Spinal cord (tissue), 10 donors: ENCODE measurements around the gene NUDCD3. TPM values are rescaled to one million over a fixed set of nuclear protein-coding genes. Genes with fewer than 3 reads are reported as not detected.

ENCODE experiments used
- DNase-seq, 6 donors: peaks; one replicate each; pipeline versions ENCODE4 v3.0.0 to v3.0.0-alpha.2; 2013 to 2015; ENCODE audit warnings: low spot score in 6 of 6, low read depth in 4 of 6
- H3K27ac ChIP-seq: one replicate; pipeline ENCODE4 v1.5.1; 2013; ENCODE audit warnings: low read depth, low read length, control low read depth
- H3K27me3 ChIP-seq: one replicate; pipeline ENCODE4 v1.6.1; 2013; ENCODE audit warnings: low read length; ENCODE audit not compliant: control insufficient read depth, insufficient read depth
- H3K36me3 ChIP-seq: one replicate; pipeline ENCODE4 v1.6.1; 2013; ENCODE audit warnings: low read length; ENCODE audit not compliant: control insufficient read depth, insufficient read depth
- H3K4me1 ChIP-seq: one replicate; pipeline ENCODE4 v1.6.1; 2013; ENCODE audit warnings: low read length; ENCODE audit not compliant: control insufficient read depth, insufficient read depth
- H3K4me3 ChIP-seq: one replicate; pipeline ENCODE4 v1.5.1; 2013; ENCODE audit warnings: low read depth, low read length, control low read depth
- H3K9me3 ChIP-seq: one replicate; pipeline ENCODE4 v1.6.1; 2013; ENCODE audit warnings: low read length; ENCODE audit not compliant: control insufficient read depth, insufficient read depth
- WGBS: methylation state at CpG from one replicate; pipeline ENCODE4 v1.1.5; 2013; ENCODE audit warnings: missing lambda C conversion rate; ENCODE audit not compliant: insufficient coverage; 5-methylcytosine and 5-hydroxymethylcytosine counted together
- polyA plus RNA-seq, 2 donors: library from polyadenylated mRNA; unstranded; fragments of 120-200 nt; gene quantifications; one replicate each; pipeline ENCODE4 v1.2.1, GENCODE V29; 2013; ENCODE audit not compliant: insufficient read length in 2 of 2
- total RNA-seq, 2 donors: library from RNA; depleted of rRNA in 1 of 2; stranded (reverse); fragments of 120-200 nt in 1 of 2; fragments of >200 nt in 1 of 2; gene quantifications; one replicate each; pipeline versions ENCODE4 v1.2.3 to v1.2.4, GENCODE V29; 2013 to 2014
- donor health status: healthy.

NUDCD3 gene
- total and polyA plus RNA-seq, 4 donors: 82.6 to 153 (median 124) TPM

DNA sequence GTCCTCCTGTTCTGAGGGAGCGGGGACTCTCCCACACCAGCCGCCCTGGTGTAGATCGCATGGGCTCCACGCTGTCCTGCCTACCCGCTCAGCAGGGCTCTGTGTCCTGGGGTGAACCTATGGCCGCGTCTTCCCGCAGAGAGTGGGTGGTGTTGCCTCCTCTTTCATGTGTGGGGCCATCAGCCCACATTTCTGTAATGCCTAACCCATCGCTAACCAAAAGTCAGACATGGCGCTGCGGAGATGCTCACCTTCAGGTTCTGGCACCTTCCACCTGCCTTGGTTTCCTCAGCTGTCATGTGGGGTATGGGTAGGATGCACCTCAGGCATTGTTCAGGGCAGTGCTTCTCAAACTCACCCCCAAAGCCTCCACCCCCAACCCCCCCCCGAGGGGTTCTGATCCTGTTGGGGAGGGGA is 114.5 kb downstream of the NUDCD3 start:
- H3K4me1 ChIP-seq: no peaks in the 10 kb centered on the region
- no peaks in the 10 kb centered on the region for H3K27me3 ChIP-seq
- H3K27ac ChIP-seq: no peak overlapping the region
- H3K9me3 ChIP-seq: no peaks in the 10 kb centered on the region
- 79% methylated on average over 8 of the region's 12 CpGs for WGBS
- no peak overlapping the region for H3K4me3 ChIP-seq
- H3K36me3 ChIP-seq: peaks cover 7% of the 10 kb centered on the region
- no peak for DNase-seq

DNA sequence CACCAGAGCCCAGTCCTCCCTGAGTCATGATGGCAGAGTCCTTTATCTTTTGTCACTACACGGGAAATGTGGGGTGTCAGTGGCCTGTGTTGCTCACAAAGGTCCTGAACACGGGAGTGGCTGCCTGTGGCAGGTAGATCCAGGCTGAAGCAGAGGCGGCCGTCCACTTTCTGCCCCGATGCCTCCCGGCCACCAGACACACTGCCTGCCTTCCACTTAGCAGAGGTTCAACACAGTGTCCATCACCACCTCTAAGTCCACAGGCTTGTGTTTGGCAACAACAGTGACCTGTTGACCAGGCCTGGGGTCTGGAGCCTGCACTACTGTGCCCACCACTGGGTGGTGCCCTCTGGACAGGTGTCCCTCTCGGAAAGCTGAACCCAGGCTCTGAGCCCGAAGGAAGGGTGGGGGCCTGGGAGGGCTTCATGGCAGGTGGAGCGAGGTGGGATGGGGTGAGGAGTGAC is 115.2 kb downstream of the NUDCD3 start:
- Histone ChIP-seq H3K4me3 (no peak overlapping the region), H3K4me1 (no peaks in the 10 kb centered on the region), H3K27ac (no peak overlapping the region), H3K9me3 (no peaks in the 10 kb centered on the region), H3K27me3 (no peaks in the 10 kb centered on the region), H3K36me3 (peaks cover 2% of the 10 kb centered on the region)
- WGBS: 80% methylated on average over 9 of the region's 9 CpGs
- DNase-seq: no peak

DNA sequence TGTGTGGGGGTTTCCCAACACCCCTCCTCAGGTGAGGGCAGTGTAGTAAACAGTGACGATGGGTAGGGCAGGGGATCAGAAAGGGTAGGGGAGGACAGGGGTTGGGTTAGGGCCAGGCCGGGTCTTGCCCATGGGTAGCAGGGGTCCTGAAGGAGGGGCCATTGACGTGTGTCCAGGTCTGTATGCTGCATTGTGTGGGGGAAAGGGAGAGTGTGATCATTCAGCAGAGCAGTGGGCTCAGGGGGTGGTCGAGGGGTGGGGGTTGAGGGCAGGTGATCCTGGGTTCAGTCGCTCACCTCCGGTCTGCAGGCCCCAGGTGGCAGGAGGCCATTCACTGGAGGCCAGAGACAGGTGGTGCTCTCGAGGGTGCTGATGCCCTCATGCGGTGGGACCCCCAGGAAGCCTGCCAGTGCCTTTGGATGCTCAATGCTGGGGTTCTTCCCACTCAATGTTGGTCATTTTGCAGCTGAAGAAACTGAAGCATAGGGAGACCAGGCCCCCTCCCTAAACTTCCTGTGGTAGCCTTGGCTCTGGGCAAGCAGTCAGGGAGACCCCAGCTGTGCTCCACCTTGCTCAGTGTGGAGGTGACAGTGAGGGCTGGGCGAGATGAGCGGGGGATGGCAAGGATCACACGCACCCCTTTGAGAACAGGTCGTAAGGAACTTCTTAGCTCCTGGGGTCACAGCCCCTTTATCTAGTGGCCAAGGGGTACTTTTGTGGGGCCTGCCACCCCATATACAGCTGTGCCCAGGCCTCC is 116.3 kb downstream of the NUDCD3 start:
- no peaks in the 10 kb centered on the region for H3K4me1 ChIP-seq
- no peaks in the 10 kb centered on the region for H3K9me3 ChIP-seq
- no peaks in the 10 kb centered on the region for H3K27me3 ChIP-seq
- H3K4me3 ChIP-seq: no peak overlapping the region
- no peak for DNase-seq
- WGBS: 83% methylated on average over 12 of the region's 12 CpGs
- H3K27ac ChIP-seq: no peak overlapping the region
- H3K36me3 ChIP-seq: no peaks in the 10 kb centered on the region

DNA sequence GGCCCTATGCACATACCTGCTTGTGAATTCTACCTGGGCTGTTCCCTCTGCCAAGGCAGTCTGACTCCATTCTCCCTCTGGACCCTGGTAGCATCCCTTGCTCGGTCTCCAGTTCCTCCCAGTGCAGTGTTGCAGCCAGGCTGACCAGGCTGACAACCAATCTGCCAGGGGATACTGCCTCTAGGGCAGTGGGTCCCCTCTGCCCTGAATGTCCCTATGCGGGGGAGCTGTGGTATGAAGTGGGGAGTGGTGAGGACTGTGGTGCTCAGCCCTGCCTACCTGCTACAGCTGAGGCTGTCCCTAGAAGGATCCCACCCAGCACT is 117.1 kb downstream of the NUDCD3 start:
- Histone ChIP-seq H3K27me3 (no peaks in the 10 kb centered on the region), H3K9me3 (no peaks in the 10 kb centered on the region), H3K4me1 (no peaks in the 10 kb centered on the region), H3K27ac (no peak overlapping the region), H3K4me3 (no peak overlapping the region), H3K36me3 (no peaks in the 10 kb centered on the region)
- no peak for DNase-seq
- 57% methylated on average over 1 of the region's 2 CpGs for WGBS

DNA sequence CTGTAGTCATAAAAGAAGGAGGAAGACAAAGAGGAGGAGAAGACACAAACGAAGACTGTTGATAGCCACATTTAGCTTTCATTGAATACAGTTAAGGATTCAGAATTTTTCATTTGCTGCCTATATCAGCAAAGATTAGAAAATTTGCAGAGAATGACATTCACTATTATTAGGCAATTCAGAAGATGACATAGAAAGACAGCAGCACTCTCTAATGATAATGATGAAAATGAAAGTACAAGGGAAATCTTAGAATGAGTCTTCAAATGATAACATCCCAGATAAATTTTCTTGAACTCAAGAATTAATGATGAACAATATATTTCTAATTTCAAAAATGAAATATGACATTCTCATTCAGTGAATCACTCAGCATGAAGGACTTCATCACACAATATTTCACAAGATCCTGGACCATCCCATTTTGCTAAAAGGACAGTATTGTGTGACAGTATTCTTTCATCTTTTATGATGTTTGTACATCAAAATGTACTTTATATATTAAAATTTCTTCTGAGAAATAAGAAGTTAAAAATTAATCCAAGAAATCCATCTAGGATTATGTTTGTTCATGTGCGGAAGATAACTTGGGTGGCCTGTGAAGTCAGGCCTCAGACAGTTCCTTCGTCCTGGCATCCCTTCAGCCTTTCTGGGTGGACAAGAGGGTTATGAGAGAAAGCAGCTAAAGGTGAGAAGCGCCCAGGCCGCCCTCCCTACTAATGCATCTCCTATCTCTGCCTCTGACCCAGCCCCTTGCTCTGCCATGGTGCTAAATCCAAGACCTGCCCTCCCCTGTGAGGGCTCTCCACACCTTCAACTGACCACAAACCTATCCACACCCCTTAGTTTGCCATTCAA is 117.7 kb downstream of the NUDCD3 start:
- no peaks in the 10 kb centered on the region for H3K9me3 ChIP-seq
- no peak overlapping the region for H3K4me3 ChIP-seq
- no peak overlapping the region for H3K27ac ChIP-seq
- no peak for DNase-seq
- H3K36me3 ChIP-seq: no peaks in the 10 kb centered on the region
- WGBS: 69% methylated on average over 2 of the region's 5 CpGs
- H3K4me1 ChIP-seq: no peaks in the 10 kb centered on the region
- H3K27me3 ChIP-seq: no peaks in the 10 kb centered on the region

DNA sequence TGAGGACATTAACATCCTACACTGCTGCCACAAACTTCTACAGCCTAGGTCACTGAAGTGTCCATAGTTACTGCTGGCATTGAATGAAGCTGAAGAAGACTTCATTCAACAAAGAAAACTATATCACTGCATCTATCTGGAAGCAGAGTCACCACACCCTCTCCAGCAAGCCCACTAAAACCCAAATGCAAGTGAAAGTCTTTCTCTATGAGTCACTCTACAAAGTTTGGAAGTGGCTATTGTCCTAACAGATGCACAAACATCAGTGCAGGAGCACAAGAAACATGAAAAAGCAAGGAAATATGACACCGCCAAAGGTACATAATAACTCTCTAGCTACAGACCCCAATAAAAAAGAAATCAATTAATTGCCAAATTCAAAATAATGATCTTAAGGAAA is 121.6 kb downstream of the NUDCD3 start:
- no peaks in the 10 kb centered on the region for H3K27me3 ChIP-seq
- no peaks in the 10 kb centered on the region for H3K4me1 ChIP-seq
- no peak overlapping the region for H3K4me3 ChIP-seq
- no peaks in the 10 kb centered on the region for H3K9me3 ChIP-seq
- no peak for DNase-seq
- H3K36me3 ChIP-seq: no peaks in the 10 kb centered on the region
- no peak overlapping the region for H3K27ac ChIP-seq
- WGBS: no CpG with 5 or more reads among the region's 1 CpG

DNA sequence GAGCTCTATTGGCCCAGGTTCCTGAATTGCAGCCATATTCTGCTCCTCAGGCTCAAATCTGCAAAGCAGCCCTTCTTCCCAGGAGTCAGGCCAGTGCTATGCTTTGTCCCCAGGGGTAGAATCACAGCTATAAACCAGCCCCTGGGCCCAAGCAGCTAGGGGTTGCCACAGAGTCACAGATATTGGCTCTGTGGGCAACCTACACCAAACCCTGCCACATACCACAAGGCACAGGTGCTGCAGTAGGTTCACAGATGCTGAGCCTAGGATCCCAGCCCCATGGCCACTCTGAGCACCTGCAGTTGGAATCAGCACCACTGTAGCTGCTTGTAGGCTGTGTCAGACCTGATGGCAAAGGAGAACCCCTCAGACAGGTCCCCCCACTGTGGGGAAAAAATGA is 122.0 kb downstream of the NUDCD3 start:
- no peaks in the 10 kb centered on the region for H3K4me1 ChIP-seq
- no peak overlapping the region for H3K4me3 ChIP-seq
- no peaks in the 10 kb centered on the region for H3K9me3 ChIP-seq
- no peaks in the 10 kb centered on the region for H3K27me3 ChIP-seq
- no peaks in the 10 kb centered on the region for H3K36me3 ChIP-seq
- no peak for DNase-seq
- H3K27ac ChIP-seq: no peak overlapping the region

DNA sequence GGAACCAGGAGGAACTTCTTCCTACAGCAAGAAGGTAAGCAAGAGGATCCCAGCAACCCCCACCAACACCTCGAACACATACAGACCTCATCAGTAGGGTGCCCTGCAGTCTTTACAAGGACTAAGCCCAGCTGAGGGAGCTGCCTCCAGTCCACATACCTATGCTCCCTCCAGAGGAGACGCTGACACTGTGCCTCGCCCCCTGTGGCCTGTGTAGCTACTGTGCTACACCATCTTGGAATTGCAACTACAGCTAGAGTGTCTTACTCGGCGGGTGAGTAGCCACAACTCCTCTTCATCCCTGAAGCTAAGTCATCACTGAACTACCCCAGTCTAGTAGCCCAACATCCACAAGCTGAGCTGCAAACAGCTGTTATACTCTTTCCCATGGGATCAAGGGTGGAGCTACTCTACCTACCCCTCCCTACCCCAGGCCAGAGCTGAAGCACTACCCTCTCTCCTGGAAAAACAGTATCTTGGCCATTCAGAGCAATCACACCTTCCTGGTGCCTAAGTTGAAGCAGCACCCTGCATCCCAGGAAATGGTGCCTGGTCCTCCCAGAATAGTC is 122.9 kb downstream of the NUDCD3 start:
- Histone ChIP-seq H3K27me3 (no peaks in the 10 kb centered on the region), H3K36me3 (no peaks in the 10 kb centered on the region), H3K4me3 (no peak overlapping the region), H3K9me3 (no peaks in the 10 kb centered on the region), H3K4me1 (no peaks in the 10 kb centered on the region), H3K27ac (no peak overlapping the region)
- no peak for DNase-seq
- 84% methylated on average over 5 of the region's 5 CpGs for WGBS

DNA sequence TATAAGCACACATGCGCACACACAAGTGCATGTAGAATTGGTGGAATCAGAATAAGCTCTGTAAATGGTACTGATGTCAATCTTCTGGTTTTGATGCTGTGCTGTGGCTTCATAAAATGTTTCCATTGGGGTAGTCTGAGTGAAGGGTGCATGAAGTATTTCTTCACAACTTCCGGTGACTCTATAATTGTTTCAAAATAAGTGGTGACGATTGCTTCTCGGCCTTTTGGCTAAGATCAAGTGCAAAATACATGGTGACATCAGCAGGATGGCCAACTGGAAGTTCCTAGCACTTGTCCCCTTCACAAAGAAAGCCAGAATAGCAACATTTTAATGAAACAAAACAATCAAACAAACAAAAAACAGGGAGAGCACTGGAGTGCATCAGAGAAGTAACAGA is 123.5 kb downstream of the NUDCD3 start:
- Histone ChIP-seq H3K27me3 (no peaks in the 10 kb centered on the region), H3K4me3 (no peak overlapping the region), H3K27ac (no peak overlapping the region), H3K9me3 (no peaks in the 10 kb centered on the region), H3K4me1 (no peaks in the 10 kb centered on the region), H3K36me3 (no peaks in the 10 kb centered on the region)
- 100% methylated on average over 3 of the region's 4 CpGs for WGBS
- no peak for DNase-seq
